Measurements from ENCODE around the gene C17orf75. TPM values are rescaled to one million over a fixed set of nuclear protein-coding genes. Genes with fewer than 3 reads are reported as not detected.
A peak's percentile ranks its signal among the peaks of the same experiment; 100 is the strongest.

The C17orf75 gene
- total and polyA plus RNA-seq, 4 donors = 8.5 to 23.4 (median 15.3) TPM

DNA sequence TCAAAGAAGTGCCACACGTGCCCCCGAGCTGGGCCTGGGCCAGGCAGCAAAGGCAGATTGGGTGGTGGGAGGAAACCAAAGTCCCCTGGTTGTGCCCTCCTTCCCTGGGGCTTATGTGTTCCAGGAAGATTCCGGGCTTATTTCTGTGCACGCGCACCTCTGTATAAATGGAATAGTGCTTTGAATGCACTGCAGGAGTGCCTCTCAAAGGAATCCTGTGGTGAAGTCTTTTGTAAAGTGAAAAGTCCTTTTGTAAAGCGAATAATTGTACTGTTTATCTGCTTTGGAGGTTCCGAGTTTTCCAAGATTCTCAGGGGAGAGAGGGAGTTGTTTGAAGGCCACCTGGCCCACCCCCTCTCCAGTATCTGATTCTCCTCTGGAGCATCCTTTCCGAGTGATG lies 26.8 kb downstream of the C17orf75 start:
- TF ChIP-seq, protein P1, sequence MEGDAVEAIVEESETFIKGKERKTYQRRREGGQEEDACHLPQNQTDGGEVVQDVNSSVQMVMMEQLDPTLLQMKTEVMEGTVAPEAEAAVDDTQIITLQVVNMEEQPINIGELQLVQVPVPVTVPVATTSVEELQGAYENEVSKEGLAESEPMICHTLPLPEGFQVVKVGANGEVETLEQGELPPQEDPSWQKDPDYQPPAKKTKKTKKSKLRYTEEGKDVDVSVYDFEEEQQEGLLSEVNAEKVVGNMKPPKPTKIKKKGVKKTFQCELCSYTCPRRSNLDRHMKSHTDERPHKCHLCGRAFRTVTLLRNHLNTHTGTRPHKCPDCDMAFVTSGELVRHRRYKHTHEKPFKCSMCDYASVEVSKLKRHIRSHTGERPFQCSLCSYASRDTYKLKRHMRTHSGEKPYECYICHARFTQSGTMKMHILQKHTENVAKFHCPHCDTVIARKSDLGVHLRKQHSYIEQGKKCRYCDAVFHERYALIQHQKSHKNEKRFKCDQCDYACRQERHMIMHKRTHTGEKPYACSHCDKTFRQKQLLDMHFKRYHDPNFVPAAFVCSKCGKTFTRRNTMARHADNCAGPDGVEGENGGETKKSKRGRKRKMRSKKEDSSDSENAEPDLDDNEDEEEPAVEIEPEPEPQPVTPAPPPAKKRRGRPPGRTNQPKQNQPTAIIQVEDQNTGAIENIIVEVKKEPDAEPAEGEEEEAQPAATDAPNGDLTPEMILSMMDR (IDR thresholded peaks at IDR 0.05; ENCODE audit: control extremely low read depth, extremely low read depth) = no peak
- Histone ChIP-seq H3K27ac (ENCODE audit: low read depth in 1 of 2, low read length in 1 of 2) (no peak overlapping the region), H3K9ac (ENCODE audit: insufficient read depth in 1 of 2, low read length in 2 of 2) (no peak overlapping the region), H3K36me3 (ENCODE audit: control insufficient read depth in 4 of 4, insufficient read depth in 4 of 4, low read length in 4 of 4) (no peaks in the 10 kb centered on the region), H3K4me3 (no peak overlapping the region), H3K9me3 (ENCODE audit: control insufficient read depth in 4 of 4, insufficient read depth in 3 of 4, low read length in 3 of 4) (no peaks in the 10 kb centered on the region), H3K27me3 (ENCODE audit: control insufficient read depth in 3 of 3, insufficient read depth in 3 of 3, low read length in 2 of 3) (no peaks in the 10 kb centered on the region), H3K4me1 (ENCODE audit: control insufficient read depth in 5 of 5, insufficient read depth in 5 of 5, low read length in 5 of 5) (no peaks in the 10 kb centered on the region)
- DNase-seq (no peak), ATAC-seq (ENCODE audit: insufficient read depth, low FRiP score) (no peak)
- 85% methylated on average over 8 of the region's 8 CpGs for WGBS, 2 donors

DNA sequence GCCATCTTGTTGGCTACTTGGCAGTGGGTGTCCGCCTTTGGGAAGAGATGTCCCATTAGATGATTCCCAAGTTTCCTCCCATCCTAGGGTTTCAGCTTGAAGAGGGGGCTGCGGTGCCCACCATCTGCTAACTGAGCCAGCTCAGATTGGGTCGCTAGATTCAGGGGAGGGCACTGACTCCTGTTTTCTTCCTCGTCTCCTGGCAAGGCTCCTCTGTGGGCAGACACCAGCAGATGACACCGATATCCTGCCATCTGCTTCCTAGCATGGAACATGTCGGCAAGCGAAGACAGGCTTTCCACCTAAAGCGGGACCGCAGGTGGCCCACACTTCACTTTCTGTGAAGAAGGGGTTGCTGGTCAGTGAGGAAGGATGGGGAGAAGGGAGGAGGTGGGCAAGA lies 27.3 kb downstream of the C17orf75 start:
- TF ChIP-seq, protein P1 (IDR thresholded peaks at IDR 0.05; ENCODE audit: control extremely low read depth, extremely low read depth) = no peak
- ATAC-seq (ENCODE audit: insufficient read depth, low FRiP score) (no peak), DNase-seq (no peak)
- Histone ChIP-seq H3K9me3 (ENCODE audit: control insufficient read depth in 4 of 4, insufficient read depth in 3 of 4, low read length in 3 of 4) (no peaks in the 10 kb centered on the region), H3K9ac (ENCODE audit: insufficient read depth in 1 of 2, low read length in 2 of 2) (no peak overlapping the region), H3K36me3 (ENCODE audit: control insufficient read depth in 4 of 4, insufficient read depth in 4 of 4, low read length in 4 of 4) (no peaks in the 10 kb centered on the region), H3K27ac (ENCODE audit: low read depth in 1 of 2, low read length in 1 of 2) (no peak overlapping the region), H3K4me1 (ENCODE audit: control insufficient read depth in 5 of 5, insufficient read depth in 5 of 5, low read length in 5 of 5) (no peaks in the 10 kb centered on the region), H3K27me3 (ENCODE audit: control insufficient read depth in 3 of 3, insufficient read depth in 3 of 3, low read length in 2 of 3) (no peaks in the 10 kb centered on the region), H3K4me3 (no peak overlapping the region)
- 64 to 83% methylated on average over 9 of the region's 9 CpGs for WGBS, 2 donors

DNA sequence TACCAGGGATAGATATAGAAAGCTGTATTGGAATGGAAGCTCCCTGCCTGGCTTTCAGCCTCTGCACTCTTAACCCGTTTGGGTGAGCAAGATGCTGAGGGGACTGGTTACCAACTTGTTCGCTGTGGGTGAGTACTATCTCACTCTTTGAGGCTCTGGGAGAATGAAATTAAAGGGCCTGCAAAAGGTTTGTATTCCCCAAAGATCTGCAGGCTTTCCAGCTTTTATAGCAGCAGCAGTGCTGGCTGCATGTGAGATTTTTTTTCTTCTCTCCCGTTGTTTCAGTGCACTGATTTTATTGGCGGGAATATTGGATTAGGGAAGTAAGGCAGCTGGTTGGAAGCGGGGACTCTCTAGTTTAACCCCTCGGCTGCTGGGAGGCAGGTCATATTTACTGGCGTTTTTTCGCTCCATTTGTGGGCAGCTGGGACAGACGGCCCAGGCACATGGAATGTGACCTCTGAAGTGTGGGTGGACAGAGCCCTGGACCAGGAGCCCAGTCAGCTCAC lies 30.9 kb downstream of the C17orf75 start:
- Histone ChIP-seq H3K36me3 (ENCODE audit: control insufficient read depth in 4 of 4, insufficient read depth in 4 of 4, low read length in 4 of 4) (no peaks in the 10 kb centered on the region), H3K9ac (ENCODE audit: insufficient read depth in 1 of 2, low read length in 2 of 2) (no peak overlapping the region), H3K4me1 (ENCODE audit: control insufficient read depth in 5 of 5, insufficient read depth in 5 of 5, low read length in 5 of 5) (no peaks in the 10 kb centered on the region), H3K27ac (ENCODE audit: low read depth in 1 of 2, low read length in 1 of 2) (no peak overlapping the region), H3K4me3 (no peak overlapping the region), H3K9me3 (ENCODE audit: control insufficient read depth in 4 of 4, insufficient read depth in 3 of 4, low read length in 3 of 4) (no peaks in the 10 kb centered on the region), H3K27me3 (ENCODE audit: control insufficient read depth in 3 of 3, insufficient read depth in 3 of 3, low read length in 2 of 3) (no peaks in the 10 kb centered on the region)
- peak; percentile 53 to 81 (median 78) for DNase-seq
- ATAC-seq (ENCODE audit: insufficient read depth, low FRiP score) = no peak
- TF ChIP-seq, protein P1 (IDR thresholded peaks at IDR 0.05; ENCODE audit: control extremely low read depth, extremely low read depth) = no peak
- 39 to 53% methylated on average over 9 of the region's 9 CpGs for WGBS, 2 donors

DNA sequence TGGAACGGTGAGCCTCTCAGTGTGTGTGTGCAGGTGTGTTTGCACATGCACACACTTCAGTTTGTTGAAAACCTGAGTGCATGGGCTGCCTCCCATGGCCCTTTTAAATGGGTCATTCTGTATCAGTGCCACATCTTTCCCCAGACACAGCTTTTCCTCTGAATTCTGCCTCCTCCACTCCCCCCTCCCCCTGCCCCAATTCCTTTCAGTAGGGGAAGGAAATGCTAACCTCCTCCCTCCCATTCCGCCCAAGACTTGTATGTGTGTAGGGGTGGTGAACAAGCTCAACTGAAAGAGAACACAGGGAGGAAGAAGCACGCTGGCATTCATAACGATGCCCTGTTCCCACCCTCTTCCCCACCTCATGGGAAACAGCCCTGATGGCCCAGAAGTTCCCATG lies 34.3 kb downstream of the C17orf75 start:
- H3K36me3 ChIP-seq (ENCODE audit: control insufficient read depth in 4 of 4, insufficient read depth in 4 of 4, low read length in 4 of 4) = no peaks in the 10 kb centered on the region
- H3K4me1 ChIP-seq (ENCODE audit: control insufficient read depth in 5 of 5, insufficient read depth in 5 of 5, low read length in 5 of 5) = peaks cover 0 to 4% (median 0%) of the 10 kb centered on the region in 5 donors
- TF ChIP-seq, protein P1 (IDR thresholded peaks at IDR 0.05; ENCODE audit: control extremely low read depth, extremely low read depth) = no peak
- no peaks in the 10 kb centered on the region for H3K27me3 ChIP-seq (ENCODE audit: control insufficient read depth in 3 of 3, insufficient read depth in 3 of 3, low read length in 2 of 3)
- no peak for ATAC-seq (ENCODE audit: insufficient read depth, low FRiP score)
- DNase-seq = peak; percentile 20 to 54 (median 39)
- WGBS, 2 donors = 32 to 39% methylated on average over 4 of the region's 4 CpGs
- H3K9ac ChIP-seq (ENCODE audit: insufficient read depth in 1 of 2, low read length in 2 of 2) = no peak overlapping the region
- H3K27ac ChIP-seq (ENCODE audit: low read depth in 1 of 2, low read length in 1 of 2) = no peak overlapping the region
- H3K4me3 ChIP-seq = no peak overlapping the region
- no peaks in the 10 kb centered on the region for H3K9me3 ChIP-seq (ENCODE audit: control insufficient read depth in 4 of 4, insufficient read depth in 3 of 4, low read length in 3 of 4)

All from lung (tissue), 12 donors.